CD4-positive, alpha-beta T cell treated with Interleukin-4 for 4 hours (primary cell): Measurements from ENCODE around the gene DHX30.
"Not testable (repeated sequence)": the region's sequence is repeated elsewhere in the genome, so short reads cannot be mapped to it uniquely, and the experiment has no call there.

Experiments
- DNase-seq: peaks from one replicate; pipeline ENCODE4 v3.0.0-alpha.2; 2020

Gene DHX30

GRCh38 chr3:47885168-47885567 is 82.2 kb downstream of the DHX30 start:
- no peak for DNase-seq

DNA sequence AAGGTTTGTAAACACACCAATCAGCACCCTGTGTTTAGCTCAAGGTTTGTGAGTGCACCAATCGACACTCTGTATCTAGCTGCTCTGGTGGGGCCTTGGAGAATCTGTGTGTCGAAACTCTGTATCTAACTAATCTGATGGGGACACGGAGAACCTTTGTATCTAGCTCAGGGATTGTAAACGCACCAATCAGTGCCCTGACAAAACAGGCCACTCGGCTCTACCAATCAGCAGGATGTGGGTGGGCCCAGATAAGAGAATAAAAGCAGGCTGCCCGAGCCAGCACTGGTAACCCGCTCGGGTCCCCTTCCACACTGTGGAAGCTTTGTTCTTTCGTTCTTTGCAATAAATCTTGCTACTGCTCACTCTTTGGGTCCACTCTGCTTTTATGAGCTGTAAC is 85.1 kb downstream of the DHX30 start:
- not testable (repeated sequence) for DNase-seq

GRCh38 chr3:47888986-47889757 is 86.2 kb downstream of the DHX30 start:
- DNase-seq = no peak

- no peak for DNase-seq
Observed at GRCh38 chr3:47890126-47890827, 87.3 kb downstream of the DHX30 start.

GRCh38 chr3:47890828-47891612 is 88.1 kb downstream of the DHX30 start:
- no peak for DNase-seq

- no peak for DNase-seq
Observed at GRCh38 chr3:47891613-47892005, 88.7 kb downstream of the DHX30 start.

DNA sequence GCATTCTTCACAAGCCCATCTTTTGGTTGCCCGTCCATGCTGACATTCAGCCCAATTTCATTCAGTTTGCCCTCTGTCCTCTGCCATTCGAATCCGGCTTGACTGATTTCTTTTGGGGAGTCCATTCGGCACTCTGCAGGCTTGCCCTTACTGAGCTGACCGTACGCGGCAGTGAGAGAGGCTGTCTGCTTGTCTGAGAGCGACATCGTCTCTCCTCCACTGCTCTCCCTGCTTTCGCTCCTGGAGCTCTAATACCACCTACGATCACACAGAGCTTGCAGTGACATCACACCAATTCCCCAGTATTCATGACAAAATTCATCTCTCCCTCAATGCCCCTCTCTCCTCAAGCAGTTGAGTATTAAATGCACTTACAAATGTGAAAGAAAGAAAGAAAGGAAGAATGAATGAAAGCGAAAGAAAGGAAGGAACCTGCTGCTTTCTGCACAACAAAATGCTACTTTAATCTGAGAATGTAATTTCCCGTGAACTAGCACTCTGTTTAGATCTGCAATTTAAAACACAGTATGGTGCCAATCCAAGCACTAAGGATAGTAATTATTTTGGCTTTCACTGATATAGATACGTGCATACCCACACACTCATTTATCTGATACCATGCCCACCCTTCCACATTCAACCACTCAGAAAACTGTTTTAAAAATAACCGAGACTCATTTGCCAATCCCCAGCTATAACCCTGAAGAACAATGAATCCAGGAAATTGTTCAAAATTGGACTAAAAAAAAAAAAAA is 89.5 kb downstream of the DHX30 start:
- no peak for DNase-seq

DNA sequence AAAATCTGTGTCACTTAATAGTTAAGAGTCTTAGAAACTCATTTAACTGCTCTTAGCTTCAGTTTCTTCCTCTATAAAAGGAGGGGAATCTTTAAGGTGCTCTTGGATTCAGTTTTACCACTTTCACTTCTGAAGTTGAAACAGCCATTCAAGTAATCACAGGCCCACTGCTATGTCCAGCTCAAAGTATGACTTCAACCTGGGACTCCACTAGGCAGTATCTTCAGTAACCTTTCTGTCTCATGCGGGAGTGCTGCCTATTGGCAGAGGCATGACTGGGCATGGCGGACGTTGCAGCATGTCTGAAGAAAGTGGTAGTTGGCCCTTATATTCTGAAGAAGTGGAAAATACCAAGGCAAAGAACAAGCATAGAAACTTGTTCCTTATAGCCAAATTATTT is 92.3 kb downstream of the DHX30 start:
- no peak for DNase-seq

DNA sequence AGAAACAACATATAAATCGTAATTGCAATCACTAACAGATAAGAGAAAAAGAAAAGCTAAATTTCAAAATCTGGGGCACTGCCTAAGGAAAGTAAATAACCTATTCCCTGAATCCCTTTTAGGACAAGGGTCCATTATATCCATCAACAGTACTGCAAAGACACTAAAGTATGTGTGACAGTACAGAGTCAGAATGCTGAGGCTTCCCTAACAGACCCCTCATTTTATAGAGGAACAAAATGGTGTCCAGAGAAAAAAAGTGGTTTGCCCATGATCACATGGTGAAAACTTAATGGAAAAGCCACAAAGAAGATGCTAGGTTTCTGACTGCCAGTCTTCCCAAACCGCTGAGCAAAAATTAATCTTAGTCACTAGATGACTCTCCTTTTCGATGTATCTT is 93.8 kb downstream of the DHX30 start:
- no peak for DNase-seq

- no peak for DNase-seq
Observed at GRCh38 chr3:47897954-47898353, 95.0 kb downstream of the DHX30 start.

- no peak for DNase-seq
Observed at GRCh38 chr3:47899495-47900108, 96.7 kb downstream of the DHX30 start.
